ENCODE data around the gene CPEB4. TPM values are rescaled to one million over a fixed set of nuclear protein-coding genes. Genes with fewer than 3 reads are reported as not detected.

Gene CPEB4
- total RNA-seq, 1 donor from 2014 or later: 12.5 TPM

DNA sequence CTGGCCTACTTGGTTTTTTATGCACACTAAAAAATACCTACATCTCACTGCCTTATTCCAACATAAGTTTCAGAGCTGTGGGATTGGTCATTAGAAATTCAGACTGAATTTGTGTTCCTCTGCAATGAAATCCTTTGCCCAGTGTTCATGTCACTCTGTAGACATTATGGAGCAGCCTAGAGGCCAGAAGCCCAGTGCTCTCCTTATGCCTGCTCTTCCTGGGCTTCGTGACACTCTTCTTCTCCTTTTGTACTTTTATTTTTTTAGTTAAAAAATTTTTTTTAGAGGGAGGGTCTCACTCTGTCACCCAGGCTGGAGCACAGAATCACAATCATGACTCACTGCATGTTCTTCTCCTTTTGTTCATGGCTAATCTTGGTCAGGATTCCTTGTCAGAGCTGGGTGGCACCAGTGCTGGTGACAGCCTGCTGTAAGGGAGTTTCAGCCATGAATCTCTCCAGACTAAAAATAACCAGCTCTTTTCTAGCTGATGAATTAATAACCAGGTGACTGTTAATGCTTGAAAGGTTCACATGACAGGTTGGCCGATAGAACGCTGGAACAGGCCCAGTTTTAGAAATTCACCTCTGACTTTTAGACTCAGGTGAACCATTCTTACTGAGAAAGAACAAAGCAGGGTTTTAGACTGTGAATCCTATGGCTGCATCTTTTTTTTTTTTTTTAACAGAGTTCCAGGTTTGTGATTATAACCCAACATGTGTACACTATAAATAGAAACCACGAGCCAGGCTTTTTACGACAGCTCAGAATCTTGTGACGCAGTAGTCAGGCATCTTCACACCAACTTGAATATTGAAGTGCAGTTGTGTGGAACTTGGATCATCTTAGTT lies 66.7 kb downstream of the CPEB4 start:
- H2AFZ ChIP-seq (replicated peaks): no peak overlapping the region
- Mint-ChIP-seq H3K27ac (no peak overlapping the region), H3K4me3 (no peak overlapping the region), H3K36me3 (peaks cover 15% of the 10 kb centered on the region), H3K9me3 (no peaks in the 10 kb centered on the region), H3K27me3 (ENCODE audit: insufficient read depth, low read depth) (no peaks in the 10 kb centered on the region), H3K4me1 (no peaks in the 10 kb centered on the region)
- H3K27me3 ChIP-seq: no peaks in the 10 kb centered on the region
- no peaks in the 10 kb centered on the region for H3K4me1 ChIP-seq
- H3K36me3 ChIP-seq: no peaks in the 10 kb centered on the region
- TF ChIP-seq, protein P1, sequence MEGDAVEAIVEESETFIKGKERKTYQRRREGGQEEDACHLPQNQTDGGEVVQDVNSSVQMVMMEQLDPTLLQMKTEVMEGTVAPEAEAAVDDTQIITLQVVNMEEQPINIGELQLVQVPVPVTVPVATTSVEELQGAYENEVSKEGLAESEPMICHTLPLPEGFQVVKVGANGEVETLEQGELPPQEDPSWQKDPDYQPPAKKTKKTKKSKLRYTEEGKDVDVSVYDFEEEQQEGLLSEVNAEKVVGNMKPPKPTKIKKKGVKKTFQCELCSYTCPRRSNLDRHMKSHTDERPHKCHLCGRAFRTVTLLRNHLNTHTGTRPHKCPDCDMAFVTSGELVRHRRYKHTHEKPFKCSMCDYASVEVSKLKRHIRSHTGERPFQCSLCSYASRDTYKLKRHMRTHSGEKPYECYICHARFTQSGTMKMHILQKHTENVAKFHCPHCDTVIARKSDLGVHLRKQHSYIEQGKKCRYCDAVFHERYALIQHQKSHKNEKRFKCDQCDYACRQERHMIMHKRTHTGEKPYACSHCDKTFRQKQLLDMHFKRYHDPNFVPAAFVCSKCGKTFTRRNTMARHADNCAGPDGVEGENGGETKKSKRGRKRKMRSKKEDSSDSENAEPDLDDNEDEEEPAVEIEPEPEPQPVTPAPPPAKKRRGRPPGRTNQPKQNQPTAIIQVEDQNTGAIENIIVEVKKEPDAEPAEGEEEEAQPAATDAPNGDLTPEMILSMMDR (IDR thresholded peaks at IDR 0.05): no peak
- no peak for TF ChIP-seq EZH2 (IDR thresholded peaks at IDR 0.05)
- TF ChIP-seq EZH2phosphoT487 (IDR thresholded peaks at IDR 0.05): no peak
- no peak overlapping the region for H3K4me2 ChIP-seq
- no peaks in the 10 kb centered on the region for H3F3A ChIP-seq (ENCODE audit: low read depth)
- no peaks in the 10 kb centered on the region for H3K9me3 ChIP-seq (ENCODE audit: low read depth)
- H3K9ac ChIP-seq: no peak overlapping the region
- no peak overlapping the region for H3K4me3 ChIP-seq
- no peaks in the 10 kb centered on the region for H3K79me2 ChIP-seq (ENCODE audit: low read depth)
- no peak overlapping the region for H3K27ac ChIP-seq
- no peak for DNase-seq (ENCODE audit: low spot score)
- no peaks in the 10 kb centered on the region for H4K20me1 ChIP-seq (ENCODE audit: low read depth)

DNA sequence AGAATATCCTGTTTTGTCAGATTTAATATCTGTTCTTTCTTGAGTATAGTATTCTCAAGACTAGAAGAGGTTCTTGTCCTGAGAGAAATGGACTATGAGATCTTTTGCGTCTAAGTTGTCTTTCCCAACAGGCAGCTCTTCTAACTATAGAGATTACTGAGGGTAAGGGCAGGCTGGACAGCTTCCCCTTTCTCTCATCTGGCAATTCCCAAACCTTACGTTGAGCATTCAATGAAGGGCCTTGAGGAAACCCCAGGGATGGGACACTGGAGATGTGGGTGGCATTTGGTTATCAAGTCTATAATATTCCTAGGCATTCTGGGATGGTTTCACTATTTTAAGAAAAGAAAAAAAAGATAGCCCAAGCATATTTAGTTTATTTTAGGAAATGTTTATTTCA lies 72.8 kb downstream of the CPEB4 start:
- no peaks in the 10 kb centered on the region for H3K27me3 ChIP-seq
- H3K79me2 ChIP-seq (ENCODE audit: low read depth): no peaks in the 10 kb centered on the region
- H3K4me1 ChIP-seq: peaks cover 15% of the 10 kb centered on the region
- DNase-seq (ENCODE audit: low spot score): no peak
- H4K20me1 ChIP-seq (ENCODE audit: low read depth): no peaks in the 10 kb centered on the region
- Mint-ChIP-seq H3K9me3 (no peaks in the 10 kb centered on the region), H3K27ac (no peak overlapping the region), H3K27me3 (ENCODE audit: insufficient read depth, low read depth) (peaks cover 2% of the 10 kb centered on the region), H3K36me3 (no peaks in the 10 kb centered on the region), H3K4me1 (peaks cover 26% of the 10 kb centered on the region), H3K4me3 (no peak overlapping the region)
- no peak overlapping the region for H3K9ac ChIP-seq
- no peak overlapping the region for H3K4me2 ChIP-seq
- H3K9me3 ChIP-seq (ENCODE audit: low read depth): no peaks in the 10 kb centered on the region
- no peak overlapping the region for H3K27ac ChIP-seq
- no peak overlapping the region for H2AFZ ChIP-seq (replicated peaks)
- H3K4me3 ChIP-seq: no peak overlapping the region
- H3F3A ChIP-seq (ENCODE audit: low read depth): peaks cover 8% of the 10 kb centered on the region
- H3K36me3 ChIP-seq: no peaks in the 10 kb centered on the region
- TF ChIP-seq, protein P1 (IDR thresholded peaks at IDR 0.05): no peak
- TF ChIP-seq EZH2 (IDR thresholded peaks at IDR 0.05) (no peak), EZH2phosphoT487 (IDR thresholded peaks at IDR 0.05) (no peak)

DNA sequence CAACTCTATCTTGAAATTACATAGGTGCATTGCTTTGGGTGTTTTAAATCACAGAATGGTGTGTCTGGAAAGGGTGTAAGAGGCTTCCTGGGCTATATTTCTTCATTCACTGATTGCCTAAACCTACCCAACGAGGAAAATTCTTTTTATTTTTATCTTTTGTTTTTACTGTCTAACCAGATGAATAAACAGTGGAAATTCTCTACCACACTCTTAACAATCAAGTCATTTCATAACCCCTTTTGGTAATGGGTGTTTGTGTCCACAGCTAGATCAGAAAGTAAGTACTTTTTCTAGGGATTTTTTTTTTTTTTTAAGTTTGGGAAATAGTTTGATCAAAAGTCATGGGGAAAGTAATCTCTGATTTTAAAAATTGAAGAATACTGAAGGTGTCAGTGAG lies 73.3 kb downstream of the CPEB4 start:
- no peaks in the 10 kb centered on the region for H3K9me3 ChIP-seq (ENCODE audit: low read depth)
- H3K36me3 ChIP-seq: no peaks in the 10 kb centered on the region
- no peaks in the 10 kb centered on the region for H3K9me3 Mint-ChIP-seq

More for the DNA sequence above, 73.3 kb downstream of the CPEB4 start:
- Histone ChIP-seq H4K20me1 (ENCODE audit: low read depth) (no peaks in the 10 kb centered on the region), H3K27ac (no peak overlapping the region), H3K27me3 (no peaks in the 10 kb centered on the region), H3K4me2 (no peak overlapping the region), H3K4me3 (no peak overlapping the region), H3K4me1 (peaks cover 15% of the 10 kb centered on the region), H2AFZ (replicated peaks) (no peak overlapping the region), H3F3A (ENCODE audit: low read depth) (peaks cover 8% of the 10 kb centered on the region), H3K9ac (no peak overlapping the region), H3K79me2 (ENCODE audit: low read depth) (no peaks in the 10 kb centered on the region)
- Mint-ChIP-seq H3K27ac (no peak overlapping the region), H3K4me1 (peaks cover 26% of the 10 kb centered on the region), H3K36me3 (no peaks in the 10 kb centered on the region), H3K27me3 (ENCODE audit: insufficient read depth, low read depth) (peaks cover 2% of the 10 kb centered on the region), H3K4me3 (no peak overlapping the region)
- no peak for DNase-seq (ENCODE audit: low spot score)
- TF ChIP-seq, protein P1 (IDR thresholded peaks at IDR 0.05): no peak
- TF ChIP-seq EZH2phosphoT487 (IDR thresholded peaks at IDR 0.05) (no peak), EZH2 (IDR thresholded peaks at IDR 0.05) (no peak)
